BE2C (cell line): ENCODE results near the gene FEM1C.

Source experiments
- DNase-seq: peaks from one replicate; pipeline ENCODE4 v3.0.0-alpha.2; 2020
- H3K27me3 ChIP-seq: fragments of 250-450 bp; sonication (Bioruptor Pico); 2 replicates; pipeline ENCODE4 v1.5.1; 2020; ENCODE audit warnings: mild to moderate bottlenecking
- H3K36me3 ChIP-seq: fragments of 250-450 bp; sonication (Bioruptor Pico); 2 replicates; pipeline ENCODE4 v1.5.1; 2020; ENCODE audit warnings: mild to moderate bottlenecking
- H3K4me1 ChIP-seq: fragments of 250-450 bp; sonication (Bioruptor Pico); 2 replicates; pipeline ENCODE4 v1.5.1; 2020
- H3K4me3 ChIP-seq: 2 replicates; pipeline ENCODE4 v1.5.1; 2011; ENCODE audit warnings: low read depth, low read length
- H3K9me3 ChIP-seq: fragments of 250-450 bp; sonication (Bioruptor Pico); 2 replicates; pipeline ENCODE4 v1.5.1; 2020
- CTCF ChIP-seq: IDR thresholded peaks from 2 replicates; pipeline ENCODE4 v1.5.1; 2012; ENCODE audit warnings: mild to moderate bottlenecking, low read depth, low read length

The FEM1C gene

GRCh38 chr5:115577741-115578140, 33.2 kb upstream of the FEM1C start:
- H3K4me3 ChIP-seq = no peak overlapping the region
- no peaks in the 10 kb centered on the region for H3K9me3 ChIP-seq
- no peak for TF ChIP-seq CTCF
- H3K4me1 ChIP-seq = no peaks in the 10 kb centered on the region; the same call in 1 of the 2 replicates
- H3K36me3 ChIP-seq = no peaks in the 10 kb centered on the region
- DNase-seq = no peak
- no peaks in the 10 kb centered on the region for H3K27me3 ChIP-seq

GRCh38 chr5:115577329-115577728, 32.8 kb upstream of the FEM1C start:
- no peak for TF ChIP-seq CTCF
- DNase-seq = no peak
- Histone ChIP-seq H3K27me3 (no peaks in the 10 kb centered on the region), H3K4me1 (no peaks in the 10 kb centered on the region; the same call in 1 of the 2 replicates), H3K4me3 (no peak overlapping the region), H3K9me3 (no peaks in the 10 kb centered on the region), H3K36me3 (no peaks in the 10 kb centered on the region)

- H3K36me3 ChIP-seq = no peaks in the 10 kb centered on the region
- H3K9me3 ChIP-seq = no peaks in the 10 kb centered on the region
- H3K27me3 ChIP-seq = no peaks in the 10 kb centered on the region
- no peak overlapping the region for H3K4me3 ChIP-seq
- no peak for TF ChIP-seq CTCF
- H3K4me1 ChIP-seq = no peaks in the 10 kb centered on the region
- no peak for DNase-seq
These were observed 30.8 kb upstream of the FEM1C start for GRCh38 chr5:115575167-115576070.

- Histone ChIP-seq H3K4me1 (no peaks in the 10 kb centered on the region), H3K36me3 (no peaks in the 10 kb centered on the region), H3K9me3 (no peaks in the 10 kb centered on the region), H3K4me3 (no peak overlapping the region), H3K27me3 (no peaks in the 10 kb centered on the region)
- DNase-seq = no peak
- TF ChIP-seq CTCF = no peak
These were observed 28.6 kb upstream of the FEM1C start for GRCh38 chr5:115573133-115573532.

- TF ChIP-seq CTCF = no peak
- H3K4me1 ChIP-seq = no peaks in the 10 kb centered on the region
- H3K27me3 ChIP-seq = no peaks in the 10 kb centered on the region
- DNase-seq = no peak
- no peak overlapping the region for H3K4me3 ChIP-seq
- no peaks in the 10 kb centered on the region for H3K9me3 ChIP-seq
- no peaks in the 10 kb centered on the region for H3K36me3 ChIP-seq
These were observed 26.9 kb upstream of the FEM1C start for GRCh38 chr5:115571441-115571878.

- Histone ChIP-seq H3K9me3 (no peaks in the 10 kb centered on the region), H3K27me3 (no peaks in the 10 kb centered on the region), H3K4me3 (no peak overlapping the region), H3K36me3 (no peaks in the 10 kb centered on the region), H3K4me1 (no peaks in the 10 kb centered on the region)
- DNase-seq = no peak
- TF ChIP-seq CTCF = no peak
These were observed 24.1 kb upstream of the FEM1C start for GRCh38 chr5:115568668-115569067.
